ENCODE measurements around the gene INTS1. TPM values are rescaled to one million over a fixed set of nuclear protein-coding genes. Genes with fewer than 3 reads are reported as not detected.

Gene INTS1
- polyA plus RNA-seq, 4 donors: 52.7 to 102 (median 84.0) TPM

DNA sequence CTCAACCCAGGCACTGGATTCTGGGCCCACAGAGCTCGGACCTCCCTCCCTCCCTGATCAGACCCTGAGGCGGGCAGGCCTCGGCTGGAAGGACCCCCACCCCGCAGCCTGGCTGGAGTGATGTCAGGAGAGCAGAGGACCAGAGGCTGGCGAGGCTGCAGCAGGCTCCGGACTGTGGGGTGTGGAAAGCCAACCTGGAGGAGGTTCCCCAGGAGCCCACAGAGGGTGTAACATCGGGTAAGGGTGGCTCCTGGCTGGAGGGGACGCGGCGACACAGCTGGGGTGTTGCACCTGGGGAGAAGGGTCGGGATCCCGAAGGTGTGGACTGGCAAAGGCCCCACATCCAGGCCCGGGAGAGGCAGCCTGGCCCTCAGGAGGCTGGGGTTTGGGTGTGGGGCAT, 36.0 kb downstream of the INTS1 start:
- no peak for DNase-seq (ENCODE audit: low read depth in 4 of 4, low spot score in 2 of 4)

DNA sequence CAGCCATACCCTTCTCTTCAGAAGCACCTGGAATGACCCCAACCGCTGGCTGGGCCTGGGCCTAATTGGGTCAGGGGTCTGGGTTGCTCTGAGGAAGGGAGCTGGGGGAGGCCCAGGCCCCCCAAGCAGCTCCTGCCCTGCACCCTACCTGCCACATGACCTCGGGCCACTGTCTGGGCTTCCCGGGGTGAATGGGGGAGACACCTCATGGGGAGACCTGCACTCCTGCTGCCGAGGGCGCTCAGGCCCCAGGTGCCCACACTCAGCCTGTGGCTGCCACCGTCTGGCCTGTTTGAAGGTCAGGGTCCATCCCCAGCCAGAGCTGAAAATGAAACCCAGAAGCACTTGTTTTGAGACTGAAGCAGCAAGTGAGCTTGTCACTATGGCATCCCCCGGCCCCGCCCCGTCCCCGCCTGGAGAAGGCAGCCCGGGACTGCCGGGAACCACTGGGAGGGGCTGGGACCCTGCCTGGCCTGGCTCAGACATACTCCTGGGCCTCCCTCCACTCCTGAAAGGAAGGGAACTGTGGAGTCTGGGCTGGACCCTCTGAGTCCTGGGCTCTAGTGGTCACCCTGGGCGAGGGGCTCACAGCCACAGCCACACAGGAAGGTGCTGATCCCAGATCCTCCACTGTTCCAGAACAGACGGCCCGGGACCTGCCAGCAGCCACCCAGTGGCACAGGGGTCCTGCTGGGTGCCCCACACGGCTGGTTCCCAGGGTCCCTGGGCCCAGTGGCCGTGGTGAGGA, 37.5 kb downstream of the INTS1 start:
- no peak for DNase-seq (ENCODE audit: low read depth in 4 of 4, low spot score in 2 of 4)

DNA sequence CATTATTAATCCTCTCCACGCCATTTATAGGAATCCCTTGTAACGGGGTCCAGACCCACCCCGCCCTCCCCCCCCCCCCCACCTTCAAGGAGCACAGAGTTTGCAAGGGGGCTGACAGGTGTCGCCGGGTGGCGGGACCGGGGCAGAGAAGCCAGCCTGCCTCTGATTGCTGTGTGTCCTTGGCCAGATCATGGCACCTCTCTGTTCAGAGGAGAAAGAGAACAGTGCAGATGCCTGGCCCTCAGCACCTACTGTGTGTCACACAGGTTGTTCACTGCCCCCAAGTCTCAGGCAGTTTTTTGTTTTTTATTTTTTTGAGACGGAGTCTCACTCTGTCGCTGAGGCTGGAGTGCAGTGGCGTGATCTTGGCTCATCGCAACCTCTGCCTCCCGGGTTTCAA, 39.5 kb downstream of the INTS1 start:
- no peak for DNase-seq (ENCODE audit: low read depth in 4 of 4, low spot score in 2 of 4)

DNA sequence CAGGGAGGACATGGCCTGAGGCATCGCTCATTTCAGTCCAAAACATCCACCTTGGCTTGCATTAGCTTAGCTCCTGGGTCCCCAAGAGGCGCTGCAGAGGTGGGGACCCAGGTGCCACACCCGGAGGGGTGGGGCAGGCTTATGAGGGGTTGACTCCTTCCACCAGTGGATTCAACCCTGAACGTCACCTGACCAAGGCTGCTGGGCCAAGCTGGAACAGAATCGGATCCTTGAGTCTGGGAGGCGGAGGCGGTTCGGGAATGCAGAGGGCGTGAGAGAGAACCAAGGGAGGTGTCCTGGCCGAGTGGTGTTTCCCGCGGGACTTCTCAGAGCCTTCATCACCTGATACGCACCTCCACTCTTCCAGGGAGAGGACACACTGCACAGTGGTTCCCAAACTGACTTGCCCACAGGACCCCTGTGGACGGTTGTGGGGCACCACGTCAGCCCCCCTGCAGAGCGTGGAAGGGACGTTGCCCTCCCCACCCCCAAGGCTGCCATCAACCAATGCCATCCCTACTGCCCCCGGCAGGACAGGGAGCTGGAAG, 40.4 kb downstream of the INTS1 start:
- no peak for DNase-seq (ENCODE audit: low read depth in 4 of 4, low spot score in 2 of 4)

DNA sequence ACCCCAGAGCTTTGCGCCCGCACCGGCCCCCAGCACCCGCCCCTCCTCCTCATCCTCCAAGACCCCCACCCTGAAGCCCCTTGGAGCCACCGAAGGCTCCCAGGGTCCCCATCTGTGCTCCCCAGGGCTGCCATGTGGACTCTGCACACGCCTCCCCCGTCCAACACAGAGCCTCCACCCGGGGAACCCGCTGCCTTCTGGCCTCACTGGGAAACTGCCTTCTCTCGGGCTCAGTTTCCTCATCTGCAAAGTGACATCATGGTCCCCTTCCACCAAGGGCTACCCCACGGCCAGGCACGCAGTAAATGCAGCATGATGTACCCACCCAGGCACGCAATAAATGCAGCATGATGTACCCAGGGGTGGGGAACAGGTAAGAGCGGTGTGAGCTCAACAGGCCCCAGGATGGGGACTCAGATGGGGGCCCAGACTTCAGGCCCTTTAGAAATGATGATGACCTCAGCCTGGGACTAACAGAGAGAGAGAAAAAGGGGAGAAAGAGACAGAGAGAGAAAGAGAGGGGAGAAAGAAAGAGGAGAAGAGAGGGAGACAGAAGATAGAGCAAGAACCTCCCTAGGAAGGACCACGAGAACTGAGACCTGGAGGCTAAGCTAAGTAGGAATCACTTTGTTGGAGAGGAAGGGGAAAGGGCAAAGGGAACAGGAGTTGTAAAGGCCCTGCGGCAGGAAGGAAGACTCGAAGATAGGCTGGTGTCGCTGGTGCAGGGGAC, 42.4 kb downstream of the INTS1 start:
- no peak for DNase-seq (ENCODE audit: low read depth in 4 of 4, low spot score in 2 of 4)

DNA sequence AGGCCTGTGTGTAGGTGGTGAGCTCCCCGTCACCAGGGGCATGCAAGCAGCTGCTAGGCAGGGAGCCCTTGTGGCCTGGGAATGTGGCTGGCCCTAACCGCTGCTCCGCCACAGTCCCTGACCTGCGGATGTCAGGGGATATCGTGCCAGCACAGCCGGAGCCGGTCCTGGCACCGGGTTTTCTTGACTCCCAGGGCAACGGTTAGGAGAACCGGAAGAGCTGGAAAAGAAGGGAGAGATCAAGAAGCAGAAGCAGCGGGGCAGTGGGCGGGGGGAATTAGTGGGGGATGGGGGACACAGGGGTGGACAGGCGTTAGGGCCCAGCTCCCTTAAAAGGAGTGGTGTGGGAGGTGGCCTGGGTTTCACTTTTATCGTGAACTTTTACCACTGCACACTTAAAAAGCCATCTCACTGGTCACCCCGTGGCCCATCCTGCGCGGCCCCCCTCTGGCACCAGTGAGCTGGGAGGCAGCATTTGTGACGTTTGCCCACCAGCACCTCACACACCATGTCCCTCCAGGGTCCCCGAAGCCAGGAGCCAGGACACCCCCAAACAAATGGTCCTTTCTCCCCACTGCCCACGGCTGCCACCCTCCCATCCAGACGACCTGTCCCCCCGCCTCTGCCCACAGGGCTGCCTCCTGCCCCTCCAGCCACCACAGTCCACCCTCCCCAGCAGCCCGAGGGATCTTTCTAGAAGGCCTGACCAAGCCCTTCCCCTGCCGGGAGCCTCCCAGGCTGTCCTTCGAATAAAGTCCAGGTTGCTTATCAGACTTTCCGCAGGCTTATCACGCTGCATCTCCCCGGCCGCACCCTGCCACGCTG, 43.2 kb downstream of the INTS1 start:
- DNase-seq (ENCODE audit: low read depth in 4 of 4, low spot score in 2 of 4): no peak

DNA sequence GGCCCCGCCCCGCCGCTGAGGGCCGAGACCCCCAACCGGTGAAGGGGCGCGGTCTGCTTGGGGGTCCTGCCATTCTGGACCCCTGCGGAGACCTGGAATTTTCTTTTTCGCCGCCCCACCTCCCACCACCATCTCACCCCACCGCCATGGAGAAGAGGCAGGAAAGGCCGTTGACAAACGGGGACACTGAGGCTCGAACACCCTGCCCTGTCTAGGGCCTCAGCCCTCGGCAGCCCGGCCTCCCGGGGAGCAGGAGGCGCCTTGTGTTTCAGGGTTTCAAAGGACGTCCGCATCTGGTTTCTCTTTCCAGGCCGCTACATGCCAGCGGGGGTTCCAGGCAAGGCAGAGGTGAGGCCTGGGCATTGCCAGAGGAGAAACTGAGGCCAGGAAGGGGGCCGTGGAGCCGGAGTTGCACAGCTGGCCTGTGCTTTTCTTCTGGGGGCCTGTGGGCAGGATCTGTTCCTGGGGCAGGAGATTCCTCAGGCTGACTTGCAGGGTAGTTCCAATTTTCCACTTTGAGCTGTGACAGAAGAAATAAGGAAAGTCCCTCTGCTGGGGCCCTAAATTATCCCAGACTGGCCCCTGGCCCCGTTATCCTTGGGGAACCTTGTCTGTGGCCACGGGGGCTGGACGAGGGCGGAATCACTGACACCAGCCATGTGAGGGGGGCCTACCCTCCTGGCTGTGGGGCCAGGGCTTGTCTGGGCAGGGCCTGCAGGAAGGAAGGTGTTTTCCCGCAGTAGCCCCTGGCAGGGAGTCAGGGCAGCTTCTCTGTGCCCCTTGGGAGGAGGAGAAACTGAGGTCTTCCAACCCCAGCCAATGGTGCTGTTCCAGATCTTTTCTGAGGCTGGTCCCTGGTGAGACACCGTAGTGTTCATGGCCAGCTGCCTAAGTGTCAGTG, 44.0 kb downstream of the INTS1 start:
- no peak for DNase-seq (ENCODE audit: low read depth in 4 of 4, low spot score in 2 of 4)

DNA sequence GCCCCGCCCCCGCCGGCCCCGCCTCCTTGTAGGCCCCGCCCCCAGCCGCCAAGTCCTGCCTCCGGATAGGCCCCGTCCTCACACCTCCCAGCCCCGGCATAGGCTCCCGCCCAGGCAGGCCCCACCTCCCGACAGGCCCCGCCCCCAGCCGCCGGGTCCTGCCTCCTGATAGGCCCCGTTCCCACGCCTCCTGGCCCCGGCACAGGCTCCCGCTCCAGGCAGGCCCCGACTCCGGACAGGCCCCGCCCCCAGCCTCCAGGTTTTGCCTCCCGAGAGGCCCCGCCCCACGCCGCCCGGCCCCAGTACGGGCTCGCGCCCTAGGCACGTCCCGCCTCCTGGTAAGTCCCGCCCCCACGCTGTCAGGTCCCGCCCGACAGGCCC, 44.7 kb downstream of the INTS1 start:
- DNase-seq (ENCODE audit: low read depth in 4 of 4, low spot score in 2 of 4): peak; percentile 76 to 94 (median 92)

DNA sequence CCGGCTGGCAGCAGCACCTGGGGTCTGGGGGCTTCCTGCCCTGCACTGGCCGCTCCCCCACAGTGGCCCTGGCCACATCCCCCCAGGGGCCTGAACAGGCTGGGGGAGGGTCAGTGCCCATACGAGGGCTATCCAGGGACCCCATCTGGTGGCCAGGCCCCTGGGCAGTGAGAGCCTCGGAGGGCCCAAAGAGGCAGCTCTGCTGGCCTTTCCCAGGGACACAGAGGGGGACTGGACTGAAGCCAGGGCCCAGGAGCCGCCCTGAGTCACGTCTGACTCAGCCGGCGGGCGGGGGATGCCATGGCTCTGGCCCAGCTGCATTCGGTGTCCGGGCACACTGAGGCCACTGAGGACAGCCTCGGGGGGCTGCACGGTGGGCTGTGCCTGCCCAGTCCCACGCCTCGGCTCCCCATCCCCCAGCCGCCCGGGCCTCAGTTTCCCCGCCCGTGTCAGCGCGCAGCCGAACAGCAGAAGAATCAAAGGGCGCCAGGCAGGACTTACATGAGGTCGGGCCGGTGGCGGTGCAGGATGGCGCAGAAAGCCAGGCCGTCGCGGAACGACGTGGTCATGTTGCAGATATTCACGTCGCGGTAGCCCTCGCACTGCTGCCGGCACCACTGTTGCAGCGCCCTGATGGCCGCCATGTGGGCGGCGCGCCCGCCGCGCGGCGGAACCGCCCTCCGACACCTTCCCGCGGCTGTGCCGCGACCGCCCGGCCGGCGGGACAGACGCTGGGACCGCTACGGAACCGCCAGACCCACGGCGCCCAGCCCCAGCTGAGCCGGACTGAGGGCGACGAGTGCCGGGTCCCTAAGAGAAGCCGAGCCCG, 45.3 kb downstream of the INTS1 start, which contains the start of gene MICALL2:
Gene MICALL2 (minus strand): TSS at position 788 of the 829 bp plus-strand sequence. CDS start 144 bp downstream, at position 644.
- DNase-seq (ENCODE audit: low read depth in 4 of 4, low spot score in 2 of 4): no peak

DNA sequence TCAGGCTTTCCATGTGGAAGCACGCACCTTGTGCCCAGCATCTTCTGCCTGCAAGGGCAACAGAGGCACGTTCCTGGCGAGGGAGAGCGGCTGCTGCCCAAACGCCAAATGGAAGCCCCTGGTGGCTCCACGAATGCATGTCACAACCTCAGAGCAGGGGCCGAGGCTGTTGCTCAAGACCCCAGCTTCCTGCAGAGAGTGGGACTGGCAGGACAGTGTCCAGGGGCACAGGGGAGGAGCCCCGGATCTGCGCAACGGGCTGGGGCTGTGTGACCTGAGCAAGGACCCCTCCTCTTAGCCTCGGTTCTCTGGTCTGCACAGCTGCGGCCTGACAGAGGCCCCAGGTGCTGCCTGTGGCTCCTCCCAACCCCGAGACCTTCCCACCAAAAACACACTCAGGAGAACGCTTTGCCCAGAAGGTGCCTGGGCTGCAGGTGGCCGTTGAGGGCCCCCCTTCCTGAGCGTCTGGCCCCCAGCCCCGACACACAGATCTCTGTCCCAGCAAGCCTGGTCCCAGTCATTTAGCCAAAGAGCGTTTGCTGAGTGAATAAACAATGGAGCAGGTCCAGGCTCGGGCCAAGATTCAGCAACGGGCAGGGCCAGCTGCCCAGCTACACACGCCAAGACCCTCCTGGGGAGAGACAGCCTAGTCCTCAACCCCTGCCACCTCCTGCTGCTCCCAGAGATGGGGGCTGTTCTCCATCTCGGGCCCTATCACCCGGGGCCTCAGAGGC, 46.1 kb downstream of the INTS1 start:
- DNase-seq (ENCODE audit: low read depth in 4 of 4, low spot score in 2 of 4): no peak

DNA sequence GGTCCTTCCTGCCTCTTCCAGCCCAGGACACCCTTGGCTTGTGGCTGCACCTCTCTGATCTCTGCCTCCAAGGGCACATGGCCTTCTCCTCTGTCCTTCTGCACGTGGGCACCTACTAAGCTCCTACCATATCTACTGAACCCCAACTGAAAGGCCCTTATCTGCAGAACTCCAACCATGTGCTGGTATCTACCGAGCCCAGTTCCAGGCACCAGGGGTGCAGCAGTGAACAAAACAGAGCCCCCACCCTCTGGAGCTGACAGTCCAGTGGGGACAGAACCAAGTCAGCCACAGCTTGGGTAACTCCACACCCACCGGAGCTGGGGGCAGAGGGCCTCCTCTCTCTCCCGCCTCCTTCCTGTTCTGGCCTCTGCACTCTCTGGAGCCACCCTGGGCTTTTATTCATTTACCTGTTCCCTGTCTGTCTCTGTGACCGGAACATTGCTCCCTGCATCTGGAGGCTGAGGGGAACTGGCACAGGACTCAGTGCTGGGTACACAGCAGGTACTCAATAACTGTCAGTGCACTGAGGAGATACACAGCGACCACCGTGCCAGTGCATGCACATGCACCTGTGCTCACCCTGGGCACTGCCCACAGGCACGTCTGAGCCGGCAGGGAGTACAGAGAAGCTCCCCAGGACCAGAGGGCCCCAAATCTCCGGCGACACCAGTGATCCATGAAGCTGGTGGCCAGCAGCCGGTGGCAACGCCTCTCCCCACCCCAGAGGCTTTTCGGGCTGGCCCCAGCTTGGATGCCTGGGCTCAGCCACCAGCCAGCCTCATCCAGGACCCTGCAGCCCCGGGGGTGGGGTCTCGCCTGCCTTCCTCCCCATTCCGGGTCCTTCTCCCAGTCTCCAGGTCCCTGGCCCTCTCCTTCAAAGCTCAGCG, 46.9 kb downstream of the INTS1 start:
- no peak for DNase-seq (ENCODE audit: low read depth in 4 of 4, low spot score in 2 of 4)

DNA sequence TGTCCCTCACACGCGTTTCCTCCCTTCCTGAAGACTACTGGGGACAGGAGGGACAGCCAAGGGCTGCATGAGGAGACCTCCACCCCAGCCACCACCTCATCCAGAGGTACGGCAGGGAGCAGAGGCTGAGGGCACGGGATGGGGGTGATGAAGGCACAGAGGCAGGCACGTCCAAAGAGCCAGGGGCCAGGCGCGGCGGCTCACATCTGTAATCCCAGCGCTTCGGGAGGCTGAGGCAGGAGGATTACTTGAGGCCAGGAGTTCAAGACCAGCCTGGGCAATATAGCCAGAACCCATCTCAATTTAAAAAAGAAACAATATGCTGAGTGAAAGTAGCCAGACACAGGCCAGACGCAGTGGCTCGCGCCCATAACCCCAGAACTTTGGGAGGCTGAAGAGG, 48.2 kb downstream of the INTS1 start:
- DNase-seq (ENCODE audit: low read depth in 4 of 4, low spot score in 2 of 4): no peak

DNA sequence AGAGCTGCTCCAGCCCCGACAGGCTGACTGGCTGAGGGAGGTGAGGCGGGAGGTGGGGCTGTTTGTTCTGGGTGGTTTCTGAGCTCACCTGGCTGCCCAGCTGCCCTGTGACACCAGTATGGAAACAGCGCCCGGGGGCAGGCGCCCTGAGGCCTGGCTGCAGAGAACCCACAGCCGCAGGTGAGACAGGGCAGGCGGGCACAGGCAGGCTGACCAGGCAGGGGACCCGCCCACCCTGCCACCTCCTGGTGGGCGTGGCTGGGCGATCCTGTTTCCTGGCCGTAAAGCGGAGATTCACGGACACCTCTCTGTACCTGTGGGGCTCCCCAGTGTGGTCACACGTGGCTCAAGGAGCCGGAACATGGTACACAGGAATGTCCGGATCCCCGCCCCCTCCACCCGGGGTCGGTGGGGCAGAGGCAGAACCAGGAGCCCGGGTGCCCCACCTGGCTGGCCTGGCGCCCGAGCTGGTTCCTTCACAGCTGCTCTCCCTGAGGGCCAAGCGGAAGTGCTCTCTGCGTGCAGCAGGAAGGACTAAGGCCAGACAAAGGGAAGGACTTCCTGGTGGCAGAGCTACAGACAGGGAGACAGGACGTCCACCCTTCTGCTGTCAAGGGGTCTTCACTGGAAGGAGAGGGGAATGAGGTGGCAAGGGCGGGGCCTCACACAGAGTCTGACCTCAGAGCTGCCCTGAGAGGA, 48.8 kb downstream of the INTS1 start:
- DNase-seq (ENCODE audit: low read depth in 4 of 4, low spot score in 2 of 4): no peak

DNA sequence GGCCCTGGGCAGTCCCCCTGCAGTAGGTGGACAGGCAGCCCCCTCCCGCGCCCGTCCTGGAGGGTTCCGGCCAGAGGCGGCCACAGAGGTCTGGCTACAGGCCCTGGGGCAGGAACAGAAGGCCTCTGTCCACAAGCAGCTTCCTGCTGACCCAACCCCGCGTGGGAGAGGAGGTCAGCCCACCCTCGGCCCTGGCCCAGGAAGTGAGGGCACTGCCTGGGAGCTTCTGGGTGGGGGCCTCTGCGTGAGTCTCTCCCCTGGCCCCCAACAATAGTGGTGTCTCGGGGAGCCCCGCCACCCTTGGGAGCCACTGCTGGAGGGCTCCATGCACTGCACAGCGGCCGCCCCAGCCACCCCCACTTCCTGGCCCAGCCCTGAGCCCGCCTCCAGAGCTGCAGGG, 49.6 kb downstream of the INTS1 start:
- DNase-seq (ENCODE audit: low read depth in 4 of 4, low spot score in 2 of 4): no peak

DNA sequence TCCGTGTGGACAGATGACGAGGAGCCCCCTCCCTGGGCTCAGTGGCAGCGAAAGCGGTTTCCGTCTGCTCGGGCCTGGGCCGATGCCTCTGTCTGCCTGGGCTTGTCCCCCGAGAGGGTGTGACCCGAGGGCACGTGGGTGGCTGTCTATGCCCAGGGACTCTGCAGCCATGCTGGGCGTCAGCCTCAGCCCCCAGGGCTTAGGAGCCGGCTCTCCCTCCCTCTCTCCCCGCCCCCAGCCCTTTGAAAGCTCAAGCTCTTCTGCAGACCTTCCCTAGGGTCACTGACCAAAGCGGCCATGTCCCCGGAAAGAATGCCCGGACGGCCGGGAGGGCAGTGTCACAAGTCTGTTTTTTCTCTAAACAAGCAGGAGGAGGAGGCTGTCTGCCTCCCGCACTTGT, 52.0 kb downstream of the INTS1 start:
- DNase-seq (ENCODE audit: low read depth in 4 of 4, low spot score in 2 of 4): no peak

DNA sequence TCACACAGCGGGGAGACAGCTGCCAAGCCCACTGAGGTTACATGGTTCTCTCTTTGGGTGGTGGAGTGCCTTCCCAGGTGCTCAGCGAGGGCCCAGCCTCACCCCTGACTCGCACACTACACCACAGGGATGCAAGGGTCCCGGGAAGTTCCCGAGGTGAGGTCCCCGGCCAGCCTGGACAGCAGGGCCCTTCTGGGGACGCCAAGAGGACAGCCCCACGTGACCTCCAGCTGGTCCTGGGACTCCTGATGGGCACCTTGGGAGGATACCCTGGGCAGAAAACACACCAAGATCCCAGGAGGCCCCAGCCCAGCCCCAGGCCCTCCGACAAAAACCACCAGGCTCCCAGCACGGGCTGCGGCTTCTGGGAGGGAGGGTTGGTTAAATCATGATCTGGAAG, 53.2 kb downstream of the INTS1 start:
- DNase-seq (ENCODE audit: low read depth in 4 of 4, low spot score in 2 of 4): no peak

DNA sequence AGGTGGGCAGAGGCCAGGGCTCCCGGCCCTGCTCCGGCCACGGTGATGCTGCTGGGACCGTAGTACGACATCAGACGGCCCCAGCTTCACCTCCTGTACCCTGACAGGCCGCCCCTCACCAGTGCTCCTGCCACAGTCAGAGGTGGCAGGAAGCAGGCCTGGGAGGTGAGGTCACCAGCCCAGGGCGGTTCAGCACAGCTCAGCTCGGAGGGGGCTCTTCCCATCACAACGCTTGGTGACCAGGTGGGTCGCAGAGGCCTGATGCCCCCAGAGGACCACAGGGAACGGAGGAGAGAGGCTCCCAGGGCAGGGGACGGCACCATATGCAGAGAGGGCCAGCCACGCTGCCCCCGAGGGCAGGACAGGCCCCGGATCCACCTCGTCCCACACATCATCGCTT, 53.8 kb downstream of the INTS1 start:
- no peak for DNase-seq (ENCODE audit: low read depth in 4 of 4, low spot score in 2 of 4)

Data from left renal cortex interstitium (tissue), 4 donors.